Fibroblast of the aortic adventitia (primary cell): ENCODE data around the gene UBR3. TPM values are rescaled to one million over a fixed set of nuclear protein-coding genes. Genes with fewer than 3 reads are reported as not detected.

ENCODE experiments used
- DNase-seq: peaks from one replicate; pipeline ENCODE4 v3.0.0-alpha.2; 2010; ENCODE audit warnings: low read depth
- H3K4me3 ChIP-seq: 2 replicates; pipeline ENCODE4 v1.5.1; 2011; ENCODE audit warnings: low read depth, mild to moderate bottlenecking, control low read depth, low read length, moderate library complexity
- total RNA-seq: library from RNA; depleted of rRNA; stranded (reverse); fragments of >200 nt; gene quantifications from 2 replicates; pipeline ENCODE4 v1.2.3, GENCODE V29; 2012; ENCODE audit warnings: low replicate concordance
- TF ChIP-seq, protein P1 (sequence below): IDR thresholded peaks from 2 replicates; pipeline ENCODE4 v1.5.1; 2011; ENCODE audit warnings: mild to moderate bottlenecking, low read length, control low read depth, inconsistent platforms; ENCODE audit not compliant: insufficient read depth

UBR3 gene
- total RNA-seq, 1 donor = 45.5 TPM

DNA sequence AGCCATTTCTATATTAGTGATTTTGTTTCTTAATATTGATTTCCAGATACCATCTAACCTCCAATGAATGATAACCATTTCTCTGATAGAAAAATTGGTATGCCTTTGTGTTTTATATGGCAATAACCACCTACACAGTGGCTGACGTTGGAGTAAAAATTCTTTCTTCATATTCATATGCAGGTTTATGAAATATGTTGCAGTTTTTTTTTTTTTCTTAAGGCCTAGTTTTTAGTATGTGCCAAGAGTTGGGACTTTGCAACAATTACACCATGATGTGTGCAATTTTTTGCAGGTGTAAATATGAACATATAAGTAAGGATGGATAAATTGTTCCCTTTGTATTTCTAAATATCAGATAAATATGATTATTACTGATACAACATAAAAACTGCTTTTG lies 187.5 kb downstream of the UBR3 start:
- TF ChIP-seq, protein P1, sequence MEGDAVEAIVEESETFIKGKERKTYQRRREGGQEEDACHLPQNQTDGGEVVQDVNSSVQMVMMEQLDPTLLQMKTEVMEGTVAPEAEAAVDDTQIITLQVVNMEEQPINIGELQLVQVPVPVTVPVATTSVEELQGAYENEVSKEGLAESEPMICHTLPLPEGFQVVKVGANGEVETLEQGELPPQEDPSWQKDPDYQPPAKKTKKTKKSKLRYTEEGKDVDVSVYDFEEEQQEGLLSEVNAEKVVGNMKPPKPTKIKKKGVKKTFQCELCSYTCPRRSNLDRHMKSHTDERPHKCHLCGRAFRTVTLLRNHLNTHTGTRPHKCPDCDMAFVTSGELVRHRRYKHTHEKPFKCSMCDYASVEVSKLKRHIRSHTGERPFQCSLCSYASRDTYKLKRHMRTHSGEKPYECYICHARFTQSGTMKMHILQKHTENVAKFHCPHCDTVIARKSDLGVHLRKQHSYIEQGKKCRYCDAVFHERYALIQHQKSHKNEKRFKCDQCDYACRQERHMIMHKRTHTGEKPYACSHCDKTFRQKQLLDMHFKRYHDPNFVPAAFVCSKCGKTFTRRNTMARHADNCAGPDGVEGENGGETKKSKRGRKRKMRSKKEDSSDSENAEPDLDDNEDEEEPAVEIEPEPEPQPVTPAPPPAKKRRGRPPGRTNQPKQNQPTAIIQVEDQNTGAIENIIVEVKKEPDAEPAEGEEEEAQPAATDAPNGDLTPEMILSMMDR = no peak
- H3K4me3 ChIP-seq = no peak overlapping the region
- DNase-seq = no peak

DNA sequence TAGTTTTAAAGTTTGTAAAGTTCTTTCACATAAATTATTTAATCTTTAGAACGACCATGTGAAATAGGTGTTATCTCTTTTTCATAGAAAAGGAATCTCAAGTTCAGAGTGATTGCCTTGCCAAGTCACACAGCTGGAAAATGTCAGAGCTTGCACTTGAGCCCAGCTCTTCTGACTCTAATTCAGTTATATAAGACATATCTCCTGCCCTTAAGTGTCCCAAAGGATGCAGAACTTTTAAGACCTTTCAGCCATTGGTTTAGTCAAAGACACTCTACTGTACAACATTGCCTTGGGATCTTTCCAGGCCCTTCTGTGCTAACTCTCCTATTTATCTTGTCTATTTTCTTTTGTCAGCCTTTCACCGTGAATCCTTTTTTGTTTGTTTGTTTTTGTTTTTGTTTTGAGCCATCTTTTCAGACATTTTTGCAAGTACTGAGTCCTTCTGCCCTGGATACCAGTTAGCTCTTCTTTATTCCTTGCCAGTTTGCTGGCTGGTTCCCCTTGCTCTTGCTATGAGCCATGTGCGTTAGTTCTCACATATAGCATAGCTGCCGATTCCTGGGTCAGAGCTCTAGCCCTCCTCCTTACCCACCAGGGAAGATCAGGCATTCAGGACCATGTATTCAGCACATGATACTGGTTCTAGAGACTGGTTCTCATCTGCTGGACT lies 190.7 kb downstream of the UBR3 start:
- peak; percentile 91 for DNase-seq

DNA sequence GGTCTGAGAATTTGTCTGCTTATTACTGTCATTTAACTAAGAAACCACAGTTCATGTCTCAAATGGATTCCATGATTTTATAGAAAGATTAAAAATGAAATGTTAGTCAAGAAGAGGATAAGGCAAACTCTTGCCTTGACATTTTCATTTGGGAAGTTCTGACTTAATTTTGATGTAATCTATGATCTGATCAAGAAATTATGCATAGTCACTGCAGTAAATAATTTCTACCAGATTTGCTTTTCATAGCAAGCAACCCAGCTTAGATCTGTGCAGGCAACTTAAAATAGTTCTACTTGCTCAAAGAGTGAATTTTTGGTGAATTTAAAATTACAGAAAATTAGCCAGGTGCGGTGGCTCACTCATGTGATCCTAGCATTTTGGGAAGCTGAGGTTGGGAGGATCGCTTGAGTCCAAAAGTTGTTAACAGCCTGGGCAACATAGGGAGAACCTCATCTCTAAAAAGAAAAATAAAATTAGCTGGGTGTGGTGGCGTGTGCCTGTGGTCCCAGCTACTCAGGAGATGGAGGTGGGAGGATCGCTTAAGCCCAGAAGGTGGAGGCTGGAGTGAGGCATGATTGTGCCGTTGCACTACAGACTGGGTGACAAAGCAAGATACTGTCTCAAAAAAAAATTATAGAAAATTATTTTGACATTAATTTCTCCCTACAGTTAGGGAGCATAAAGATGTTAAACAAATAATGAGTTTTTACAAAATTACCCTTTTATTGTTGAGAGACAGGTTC lies 192.0 kb downstream of the UBR3 start:
- TF ChIP-seq, protein P1 = no peak
- H3K4me3 ChIP-seq = no peak overlapping the region
- DNase-seq = no peak

More for the DNA sequence above, 190.7 kb downstream of the UBR3 start:
- no peak overlapping the region for H3K4me3 ChIP-seq
- TF ChIP-seq, protein P1 = no peak

DNA sequence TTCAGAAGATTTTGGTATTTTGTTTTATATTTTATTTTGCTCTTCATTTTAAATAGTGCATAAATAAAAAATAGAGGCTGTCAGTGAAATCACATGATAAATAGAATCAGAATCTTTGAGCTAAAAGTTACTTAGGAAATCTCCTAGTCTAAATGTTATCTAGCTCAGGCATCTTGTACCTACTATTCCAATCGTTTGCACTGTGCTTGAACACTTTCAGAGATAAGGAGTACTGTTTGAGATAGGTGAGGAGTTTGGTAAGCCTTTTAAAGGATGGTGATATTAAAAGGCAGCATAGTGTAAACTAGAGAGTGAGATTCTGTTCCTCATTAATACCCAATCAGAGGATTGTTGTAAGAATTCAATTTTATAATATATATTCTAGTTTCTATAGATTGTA lies 193.5 kb downstream of the UBR3 start:
- TF ChIP-seq, protein P1 = no peak
- H3K4me3 ChIP-seq = no peak overlapping the region
- DNase-seq = no peak

DNA sequence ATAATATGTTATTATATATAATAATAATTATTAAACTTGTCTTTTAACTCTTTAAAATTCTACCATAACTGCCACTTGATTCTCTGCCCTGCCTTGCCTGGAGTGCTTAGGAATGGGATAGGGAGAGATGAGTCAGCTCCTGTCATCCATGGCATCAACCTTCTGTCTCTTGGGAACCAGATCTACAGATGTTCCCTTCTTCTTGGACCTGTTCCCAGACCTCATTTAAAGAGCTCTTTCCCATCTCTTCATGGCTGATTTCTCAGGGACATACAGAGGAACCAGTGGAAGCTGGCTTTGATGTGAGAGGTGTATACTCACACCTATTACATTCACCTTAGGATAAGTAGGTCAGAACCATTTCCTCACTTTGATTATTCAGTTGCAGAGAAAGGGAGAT lies 195.4 kb downstream of the UBR3 start:
- TF ChIP-seq, protein P1 = no peak
- peak; percentile 60 for DNase-seq
- no peak overlapping the region for H3K4me3 ChIP-seq

DNA sequence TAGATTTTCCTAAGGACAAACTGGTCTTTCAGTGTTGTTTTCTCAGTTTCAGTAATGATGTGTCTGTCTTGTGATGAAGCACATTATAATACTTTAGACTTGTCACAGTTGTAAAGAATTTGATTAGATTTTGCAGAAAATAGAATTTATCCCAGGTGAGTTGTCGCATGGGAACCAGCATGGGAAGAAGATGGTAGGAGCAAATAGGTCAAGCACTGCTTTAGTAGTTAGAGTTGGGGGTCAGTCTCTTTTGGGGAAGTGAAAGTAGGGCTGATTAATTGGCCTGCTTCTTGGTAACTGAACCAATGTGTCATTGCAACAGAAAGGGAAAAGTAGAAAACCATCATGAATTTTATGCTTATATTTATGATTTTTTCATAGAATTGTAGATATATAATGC lies 197.5 kb downstream of the UBR3 start:
- no peak for DNase-seq
- no peak overlapping the region for H3K4me3 ChIP-seq
- TF ChIP-seq, protein P1 = no peak

DNA sequence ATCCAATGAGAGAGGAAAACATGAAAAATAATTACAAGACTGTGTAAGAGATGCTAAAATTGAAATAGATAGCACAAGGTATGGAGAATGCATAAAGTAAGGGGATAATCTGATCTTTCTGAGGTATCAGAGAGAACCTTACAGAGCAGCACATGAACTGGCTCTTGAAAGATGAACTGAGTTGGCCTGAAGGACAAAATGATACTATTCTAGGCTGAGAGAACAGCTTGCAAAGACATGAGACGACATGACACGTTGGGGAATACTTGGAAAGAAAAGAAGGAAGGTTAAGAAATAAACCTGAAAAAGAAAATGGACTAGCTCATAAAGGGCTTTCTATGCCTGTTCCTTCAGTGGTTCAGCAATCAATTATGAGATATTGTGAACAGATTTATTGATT lies 198.0 kb downstream of the UBR3 start:
- no peak for DNase-seq
- H3K4me3 ChIP-seq = no peak overlapping the region
- TF ChIP-seq, protein P1 = no peak
